ENCODE measurements around the gene HIF3A. TPM values are rescaled to one million over a fixed set of nuclear protein-coding genes. Genes with fewer than 3 reads are reported as not detected.

HIF3A gene
- total RNA-seq, 3 donors from 2014 or later (not counting 1 experiment from before 2014, with no cell fraction given): not detected

GRCh38 chr19:46353730-46354528 lies 57.1 kb downstream of the HIF3A start:
- no peak overlapping the region for H3K4me3 Mint-ChIP-seq
- Histone ChIP-seq H3K9me3 (ENCODE audit: control insufficient read depth, insufficient read depth, low read length) (no peaks in the 10 kb centered on the region), H3K36me3 (ENCODE audit: control insufficient read depth, insufficient read depth, low read length) (peaks cover 35% of the 10 kb centered on the region), H3K27me3 (ENCODE audit: control insufficient read depth, insufficient read depth, low read length) (no peaks in the 10 kb centered on the region), H3K4me1 (ENCODE audit: control insufficient read depth, insufficient read depth, low read length) (peaks cover 83% of the 10 kb centered on the region), H3K27ac (ENCODE audit: low read length) (no peak overlapping the region), H3K4me3 (ENCODE audit: low read length) (no peak overlapping the region)
- no peaks in the 10 kb centered on the region for H3K27me3 Mint-ChIP-seq (ENCODE audit: low read depth in 2 of 2)
- no peaks in the 10 kb centered on the region for H3K36me3 Mint-ChIP-seq
- ATAC-seq: no peak
- WGBS (ENCODE audit: insufficient coverage): 94% methylated on average over 28 of the region's 28 CpGs
- H3K9me3 Mint-ChIP-seq: no peaks in the 10 kb centered on the region
- H3K4me1 Mint-ChIP-seq: peaks cover 45 to 86% of the 10 kb centered on the region in 2 donors
- DNase-seq: no peak
- TF ChIP-seq CTCF (IDR thresholded peaks at IDR 0.05): no peak
- intact Hi-C loops (cut with micrococcal nuclease): no loop called here
- peak overlapping the region in 1 of 2 donors; percentile 42 for H3K27ac Mint-ChIP-seq

- Histone ChIP-seq H3K36me3 (ENCODE audit: control insufficient read depth, insufficient read depth, low read length) (peaks cover 35% of the 10 kb centered on the region), H3K9me3 (ENCODE audit: control insufficient read depth, insufficient read depth, low read length) (no peaks in the 10 kb centered on the region), H3K27ac (ENCODE audit: low read length) (no peak overlapping the region), H3K4me3 (ENCODE audit: low read length) (no peak overlapping the region), H3K4me1 (ENCODE audit: control insufficient read depth, insufficient read depth, low read length) (peaks cover 70% of the 10 kb centered on the region), H3K27me3 (ENCODE audit: control insufficient read depth, insufficient read depth, low read length) (no peaks in the 10 kb centered on the region)
- peak in 1 of 3 donors; percentile 46 for ATAC-seq
- H3K9me3 Mint-ChIP-seq: no peaks in the 10 kb centered on the region
- H3K4me1 Mint-ChIP-seq: peaks cover 31 to 72% of the 10 kb centered on the region in 2 donors
- H3K27me3 Mint-ChIP-seq (ENCODE audit: low read depth in 2 of 2): no peaks in the 10 kb centered on the region
- peak overlapping the region; percentile 16 to 87 for H3K27ac Mint-ChIP-seq
- 88% methylated on average over 21 of the region's 23 CpGs for WGBS (ENCODE audit: insufficient coverage)
- no peak for DNase-seq
- H3K36me3 Mint-ChIP-seq: no peaks in the 10 kb centered on the region
- intact Hi-C loops (cut with micrococcal nuclease): no loop called here
- no peak for TF ChIP-seq CTCF (IDR thresholded peaks at IDR 0.05)
- H3K4me3 Mint-ChIP-seq: no peak overlapping the region
Measured at GRCh38 chr19:46355234-46356148, 58.6 kb downstream of the HIF3A start.

GRCh38 chr19:46356149-46357055 lies 59.6 kb downstream of the HIF3A start:
- Mint-ChIP-seq H3K4me1 (peaks cover 27 to 68% of the 10 kb centered on the region in 2 donors), H3K27ac (peak overlapping the region; percentile 48 to 87), H3K9me3 (no peaks in the 10 kb centered on the region), H3K4me3 (no peak overlapping the region), H3K27me3 (ENCODE audit: low read depth in 2 of 2) (no peaks in the 10 kb centered on the region), H3K36me3 (no peaks in the 10 kb centered on the region)
- H3K27ac ChIP-seq (ENCODE audit: low read length): no peak overlapping the region
- intact Hi-C loops (cut with micrococcal nuclease): no loop called here
- H3K9me3 ChIP-seq (ENCODE audit: control insufficient read depth, insufficient read depth, low read length): no peaks in the 10 kb centered on the region
- no peaks in the 10 kb centered on the region for H3K27me3 ChIP-seq (ENCODE audit: control insufficient read depth, insufficient read depth, low read length)
- peaks cover 69% of the 10 kb centered on the region for H3K4me1 ChIP-seq (ENCODE audit: control insufficient read depth, insufficient read depth, low read length)
- no peak for TF ChIP-seq CTCF (IDR thresholded peaks at IDR 0.05)
- H3K36me3 ChIP-seq (ENCODE audit: control insufficient read depth, insufficient read depth, low read length): peaks cover 35% of the 10 kb centered on the region
- H3K4me3 ChIP-seq (ENCODE audit: low read length): no peak overlapping the region
- DNase-seq: no peak
- WGBS (ENCODE audit: insufficient coverage): 88% methylated on average over 9 of the region's 9 CpGs
- no peak for ATAC-seq

All from natural killer cell (primary cell).